ENCODE data around the gene SORCS2.
A peak's percentile ranks its signal among the peaks of the same experiment; 100 is the strongest.

The SORCS2 gene

GRCh38 chr4:7616193-7616592 is 423.9 kb downstream of the SORCS2 start:
- no peak for DNase-seq (ENCODE audit: low spot score)

- DNase-seq (ENCODE audit: low spot score), result no peak
These were observed 426.0 kb downstream of the SORCS2 start for GRCh38 chr4:7618361-7618760.

GRCh38 chr4:7620086-7620813 is 427.9 kb downstream of the SORCS2 start:
- no peak for DNase-seq (ENCODE audit: low spot score)

GRCh38 chr4:7620814-7621176 is 428.5 kb downstream of the SORCS2 start:
- no peak for DNase-seq (ENCODE audit: low spot score)

GRCh38 chr4:7621252-7622035 is 429.1 kb downstream of the SORCS2 start:
- DNase-seq (ENCODE audit: low spot score), result no peak

- no peak for DNase-seq (ENCODE audit: low spot score)
These were observed 430.0 kb downstream of the SORCS2 start for GRCh38 chr4:7622371-7622770.

- DNase-seq (ENCODE audit: low spot score), result no peak
These were observed 431.1 kb downstream of the SORCS2 start for GRCh38 chr4:7623468-7623867.

- DNase-seq (ENCODE audit: low spot score), result no peak
These were observed 432.1 kb downstream of the SORCS2 start for GRCh38 chr4:7624396-7624980.

GRCh38 chr4:7625071-7625470 is 432.7 kb downstream of the SORCS2 start:
- no peak for DNase-seq (ENCODE audit: low spot score)

- DNase-seq (ENCODE audit: low spot score), result no peak
These were observed 434.2 kb downstream of the SORCS2 start for GRCh38 chr4:7626531-7626930.

GRCh38 chr4:7627251-7628250 is 435.2 kb downstream of the SORCS2 start:
- no peak for DNase-seq (ENCODE audit: low spot score)

- no peak for DNase-seq (ENCODE audit: low spot score)
These were observed 436.1 kb downstream of the SORCS2 start for GRCh38 chr4:7628432-7628831.

GRCh38 chr4:7629501-7630254 is 437.3 kb downstream of the SORCS2 start:
- no peak for DNase-seq (ENCODE audit: low spot score)

GRCh38 chr4:7630568-7631287 is 438.4 kb downstream of the SORCS2 start:
- peak; percentile 35 for DNase-seq (ENCODE audit: low spot score)

GRCh38 chr4:7631288-7632014 is 439.1 kb downstream of the SORCS2 start:
- no peak for DNase-seq (ENCODE audit: low spot score)

- DNase-seq (ENCODE audit: low spot score), result no peak
These were observed 440.0 kb downstream of the SORCS2 start for GRCh38 chr4:7632341-7632740.

GRCh38 chr4:7632971-7633370 is 440.6 kb downstream of the SORCS2 start:
- no peak for DNase-seq (ENCODE audit: low spot score)

GRCh38 chr4:7634661-7635251 is 442.4 kb downstream of the SORCS2 start:
- no peak for DNase-seq (ENCODE audit: low spot score)

GRCh38 chr4:7635445-7636239 is 443.3 kb downstream of the SORCS2 start:
- DNase-seq (ENCODE audit: low spot score), result no peak

All from COLO829 (cell line).